ENCODE results near the gene ZNF710. TPM values are rescaled to one million over a fixed set of nuclear protein-coding genes. Genes with fewer than 3 reads are reported as not detected.

Gene ZNF710
- total RNA-seq, 1 donor from 2014 or later: 69.3 TPM

- peak overlapping the region; percentile 37 for H3K4me3 Mint-ChIP-seq (ENCODE audit: low read depth)
- no peaks in the 10 kb centered on the region for H3K27me3 Mint-ChIP-seq
- peak overlapping the region; percentile 10 for H3K27ac Mint-ChIP-seq
- H3K4me1 Mint-ChIP-seq (ENCODE audit: low read depth): peaks cover 27% of the 10 kb centered on the region
- no peak for DNase-seq (ENCODE audit: low spot score, unreplicated experiment)
- TF ChIP-seq CTCF (IDR thresholded peaks at IDR 0.05; ENCODE audit: unreplicated experiment): no peak
- H3K36me3 Mint-ChIP-seq (ENCODE audit: insufficient read depth): no peaks in the 10 kb centered on the region
- no peaks in the 10 kb centered on the region for H3K9me3 Mint-ChIP-seq (ENCODE audit: low read depth)
Observed at GRCh38 chr15:89997079-89997478, 4.0 kb upstream of the ZNF710 start.

- Mint-ChIP-seq H3K27ac (peak overlapping the region; percentile 98), H3K9me3 (ENCODE audit: low read depth) (no peaks in the 10 kb centered on the region)
- peak; percentile 28 for DNase-seq (ENCODE audit: low spot score, unreplicated experiment)
Observed at GRCh38 chr15:89998141-89998661, 2.9 kb upstream of the ZNF710 start.

GRCh38 chr15:89998923-89999675, 2.0 kb upstream of the ZNF710 start:
- DNase-seq (ENCODE audit: low spot score, unreplicated experiment): no peak
- peak overlapping the region; percentile 98 for H3K27ac Mint-ChIP-seq
- H3K9me3 Mint-ChIP-seq (ENCODE audit: low read depth): no peaks in the 10 kb centered on the region
- no peaks in the 10 kb centered on the region for H3K36me3 Mint-ChIP-seq (ENCODE audit: insufficient read depth)
- no peak for TF ChIP-seq CTCF (IDR thresholded peaks at IDR 0.05; ENCODE audit: unreplicated experiment)
- H3K4me1 Mint-ChIP-seq (ENCODE audit: low read depth): peaks cover 40% of the 10 kb centered on the region
- H3K27me3 Mint-ChIP-seq: no peaks in the 10 kb centered on the region
- peak overlapping the region; percentile 70 for H3K4me3 Mint-ChIP-seq (ENCODE audit: low read depth)

More at GRCh38 chr15:89998141-89998661, 2.9 kb upstream of the ZNF710 start:
- Mint-ChIP-seq H3K36me3 (ENCODE audit: insufficient read depth) (no peaks in the 10 kb centered on the region), H3K4me3 (ENCODE audit: low read depth) (peak overlapping the region; percentile 70), H3K4me1 (ENCODE audit: low read depth) (peaks cover 32% of the 10 kb centered on the region), H3K27me3 (no peaks in the 10 kb centered on the region)
- TF ChIP-seq CTCF (IDR thresholded peaks at IDR 0.05; ENCODE audit: unreplicated experiment): no peak

- no peaks in the 10 kb centered on the region for H3K36me3 Mint-ChIP-seq (ENCODE audit: insufficient read depth)
- no peaks in the 10 kb centered on the region for H3K27me3 Mint-ChIP-seq
- peak overlapping the region; percentile 98 for H3K27ac Mint-ChIP-seq
- DNase-seq (ENCODE audit: low spot score, unreplicated experiment): no peak
- H3K9me3 Mint-ChIP-seq (ENCODE audit: low read depth): no peaks in the 10 kb centered on the region
- peak overlapping the region; percentile 70 for H3K4me3 Mint-ChIP-seq (ENCODE audit: low read depth)
- peaks cover 45% of the 10 kb centered on the region for H3K4me1 Mint-ChIP-seq (ENCODE audit: low read depth)
- TF ChIP-seq CTCF (IDR thresholded peaks at IDR 0.05; ENCODE audit: unreplicated experiment): no peak
Observed at GRCh38 chr15:89999676-90000185, 1.4 kb upstream of the ZNF710 start.

- DNase-seq (ENCODE audit: low spot score, unreplicated experiment): peak; percentile 32
- Mint-ChIP-seq H3K27me3 (no peaks in the 10 kb centered on the region), H3K27ac (peak overlapping the region; percentile 98), H3K4me1 (ENCODE audit: low read depth) (peaks cover 51% of the 10 kb centered on the region), H3K4me3 (ENCODE audit: low read depth) (peak overlapping the region; percentile 88), H3K9me3 (ENCODE audit: low read depth) (no peaks in the 10 kb centered on the region), H3K36me3 (ENCODE audit: insufficient read depth) (no peaks in the 10 kb centered on the region)
- no peak for TF ChIP-seq CTCF (IDR thresholded peaks at IDR 0.05; ENCODE audit: unreplicated experiment)
Observed at GRCh38 chr15:90000186-90001001, 730 bp upstream of the ZNF710 start.
